ENCODE data around the gene DHRS9. TPM values are rescaled to one million over a fixed set of nuclear protein-coding genes. Genes with fewer than 3 reads are reported as not detected.
"Not testable (repeated sequence)": the region's sequence is repeated elsewhere in the genome, so short reads cannot be mapped to it uniquely, and the experiment has no call there.

The DHRS9 gene
- total RNA-seq, 1 donor from 2014 or later: not detected

GRCh38 chr2:169049142-169049541 is 20.2 kb upstream of the DHRS9 start:
- no peaks in the 10 kb centered on the region for H3K27me3 ChIP-seq (ENCODE audit: control insufficient read depth, insufficient read depth, low read length)
- DNase-seq (ENCODE audit: low read depth): no peak
- H3K4me3 ChIP-seq (ENCODE audit: low read depth, low read length): no peak overlapping the region
- TF ChIP-seq, protein P1, sequence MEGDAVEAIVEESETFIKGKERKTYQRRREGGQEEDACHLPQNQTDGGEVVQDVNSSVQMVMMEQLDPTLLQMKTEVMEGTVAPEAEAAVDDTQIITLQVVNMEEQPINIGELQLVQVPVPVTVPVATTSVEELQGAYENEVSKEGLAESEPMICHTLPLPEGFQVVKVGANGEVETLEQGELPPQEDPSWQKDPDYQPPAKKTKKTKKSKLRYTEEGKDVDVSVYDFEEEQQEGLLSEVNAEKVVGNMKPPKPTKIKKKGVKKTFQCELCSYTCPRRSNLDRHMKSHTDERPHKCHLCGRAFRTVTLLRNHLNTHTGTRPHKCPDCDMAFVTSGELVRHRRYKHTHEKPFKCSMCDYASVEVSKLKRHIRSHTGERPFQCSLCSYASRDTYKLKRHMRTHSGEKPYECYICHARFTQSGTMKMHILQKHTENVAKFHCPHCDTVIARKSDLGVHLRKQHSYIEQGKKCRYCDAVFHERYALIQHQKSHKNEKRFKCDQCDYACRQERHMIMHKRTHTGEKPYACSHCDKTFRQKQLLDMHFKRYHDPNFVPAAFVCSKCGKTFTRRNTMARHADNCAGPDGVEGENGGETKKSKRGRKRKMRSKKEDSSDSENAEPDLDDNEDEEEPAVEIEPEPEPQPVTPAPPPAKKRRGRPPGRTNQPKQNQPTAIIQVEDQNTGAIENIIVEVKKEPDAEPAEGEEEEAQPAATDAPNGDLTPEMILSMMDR (IDR thresholded peaks at IDR 0.05; ENCODE audit: insufficient read depth, low read length, poor library complexity, severe bottlenecking): no peak
- H3K36me3 ChIP-seq (ENCODE audit: control insufficient read depth, insufficient read depth, low read length): no peaks in the 10 kb centered on the region

- DNase-seq (ENCODE audit: low read depth): no peak
- no peaks in the 10 kb centered on the region for H3K27me3 ChIP-seq (ENCODE audit: control insufficient read depth, insufficient read depth, low read length)
- TF ChIP-seq, protein P1 (IDR thresholded peaks at IDR 0.05; ENCODE audit: insufficient read depth, low read length, poor library complexity, severe bottlenecking): no peak
- H3K4me3 ChIP-seq (ENCODE audit: low read depth, low read length): no peak overlapping the region
- H3K36me3 ChIP-seq (ENCODE audit: control insufficient read depth, insufficient read depth, low read length): no peaks in the 10 kb centered on the region
Observed at GRCh38 chr2:169050476-169051240, 18.7 kb upstream of the DHRS9 start.

- DNase-seq (ENCODE audit: low read depth); H3K4me3 ChIP-seq (ENCODE audit: low read depth, low read length); H3K36me3 ChIP-seq (ENCODE audit: control insufficient read depth, insufficient read depth, low read length); H3K27me3 ChIP-seq (ENCODE audit: control insufficient read depth, insufficient read depth, low read length): not testable (repeated sequence)
Observed at GRCh38 chr2:169054575-169054974, 14.8 kb upstream of the DHRS9 start.

DNA sequence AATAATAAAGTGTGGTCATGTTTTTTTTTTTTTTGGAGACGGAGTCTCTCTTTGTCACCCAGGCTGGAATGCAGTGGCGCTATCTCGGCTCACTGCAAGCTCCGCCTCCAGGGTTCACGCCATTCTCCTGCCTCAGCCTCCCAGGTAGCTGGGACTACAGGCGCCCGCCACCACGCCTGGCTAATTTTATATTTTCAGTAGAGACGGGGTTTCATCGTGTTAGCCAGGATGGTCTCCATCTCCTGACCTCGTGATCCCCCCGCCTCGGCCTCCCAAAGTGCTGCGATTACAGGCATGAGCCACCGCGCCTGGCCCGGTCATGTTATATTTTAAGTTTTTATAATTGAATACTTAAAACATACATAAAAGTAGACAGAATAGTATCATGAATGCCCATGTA is 5.2 kb upstream of the DHRS9 start:
- not testable (repeated sequence) for H3K4me3 ChIP-seq (ENCODE audit: low read depth, low read length); DNase-seq (ENCODE audit: low read depth); H3K27me3 ChIP-seq (ENCODE audit: control insufficient read depth, insufficient read depth, low read length); H3K36me3 ChIP-seq (ENCODE audit: control insufficient read depth, insufficient read depth, low read length)

- DNase-seq (ENCODE audit: low read depth): no peak
- no peaks in the 10 kb centered on the region for H3K36me3 ChIP-seq (ENCODE audit: control insufficient read depth, insufficient read depth, low read length)
- H3K4me3 ChIP-seq (ENCODE audit: low read depth, low read length): no peak overlapping the region
- TF ChIP-seq, protein P1 (IDR thresholded peaks at IDR 0.05; ENCODE audit: insufficient read depth, low read length, poor library complexity, severe bottlenecking): no peak
- no peaks in the 10 kb centered on the region for H3K27me3 ChIP-seq (ENCODE audit: control insufficient read depth, insufficient read depth, low read length)
Observed at GRCh38 chr2:169065422-169065821, 3.9 kb upstream of the DHRS9 start.

GRCh38 chr2:169065864-169066517 is 3.4 kb upstream of the DHRS9 start:
- H3K4me3 ChIP-seq (ENCODE audit: low read depth, low read length): no peak overlapping the region
- no peaks in the 10 kb centered on the region for H3K36me3 ChIP-seq (ENCODE audit: control insufficient read depth, insufficient read depth, low read length)
- TF ChIP-seq, protein P1 (IDR thresholded peaks at IDR 0.05; ENCODE audit: insufficient read depth, low read length, poor library complexity, severe bottlenecking): no peak
- no peak for DNase-seq (ENCODE audit: low read depth)
- H3K27me3 ChIP-seq (ENCODE audit: control insufficient read depth, insufficient read depth, low read length): no peaks in the 10 kb centered on the region

- no peaks in the 10 kb centered on the region for H3K27me3 ChIP-seq (ENCODE audit: control insufficient read depth, insufficient read depth, low read length)
- TF ChIP-seq, protein P1 (IDR thresholded peaks at IDR 0.05; ENCODE audit: insufficient read depth, low read length, poor library complexity, severe bottlenecking): no peak
- no peaks in the 10 kb centered on the region for H3K36me3 ChIP-seq (ENCODE audit: control insufficient read depth, insufficient read depth, low read length)
- DNase-seq (ENCODE audit: low read depth): no peak
- H3K4me3 ChIP-seq (ENCODE audit: low read depth, low read length): no peak overlapping the region
Observed at GRCh38 chr2:169066897-169067296, 2.5 kb upstream of the DHRS9 start.

All from kidney epithelial cell (primary cell).